GM23338 (cell line): ENCODE results near the gene NSUN3.

ENCODE experiments used
- CREB1 ChIP-seq: fragments of 250-450 bp; sonication (Bioruptor Pico); IDR thresholded peaks from 2 replicates; pipeline ENCODE4 v1.5.0; 2020; ENCODE audit warnings: low read depth, mild to moderate bottlenecking, moderate library complexity
- ETS1 ChIP-seq: IDR thresholded peaks from 2 replicates; pipeline ENCODE4 v1.6.1; 2016; ENCODE audit warnings: antibody characterized with exemption
- EZH2 ChIP-seq: fragments of 200-600 bp; sonication (generic); IDR thresholded peaks from one replicate; pipeline ENCODE4 v1.8.0; 2017; ENCODE audit warnings: antibody characterized with exemption, mild to moderate bottlenecking, low read depth; ENCODE audit not compliant: unreplicated experiment
- EZH2phosphoT487 ChIP-seq: fragments of 200-600 bp; sonication (generic); IDR thresholded peaks from one replicate; pipeline ENCODE4 v1.8.1; 2018; ENCODE audit warnings: antibody characterized with exemption; ENCODE audit not compliant: unreplicated experiment
- JUNB ChIP-seq: IDR thresholded peaks from one replicate; pipeline ENCODE4 v1.6.1; 2016; ENCODE audit warnings: antibody characterized with exemption; ENCODE audit not compliant: unreplicated experiment
- POLR2AphosphoS5 ChIP-seq: IDR thresholded peaks from 2 replicates; pipeline ENCODE4 v1.6.1; 2016; ENCODE audit warnings: antibody characterized with exemption, low read depth
- STAT1 ChIP-seq: IDR thresholded peaks from one replicate; pipeline ENCODE4 v1.6.1; 2016; ENCODE audit warnings: antibody characterized with exemption; ENCODE audit not compliant: unreplicated experiment
- ZNF114 ChIP-seq: fragments of 250-450 bp; sonication (Bioruptor Pico); IDR thresholded peaks from 2 replicates; pipeline ENCODE4 v1.5.0; 2020; ENCODE audit warnings: mild to moderate bottlenecking, moderate library complexity
- ZNF331 ChIP-seq: fragments of 250-450 bp; sonication (Bioruptor Pico); IDR thresholded peaks from 2 replicates; pipeline ENCODE4 v1.5.0; 2020; ENCODE audit warnings: low read depth, mild to moderate bottlenecking, moderate library complexity
- TF ChIP-seq, protein P1 (sequence below), 2 experiments: fragments of 200-600 bp in 1 of 2; sonication (generic) in 1 of 2; conservative IDR thresholded peaks; 2 replicates each; pipeline versions ENCODE4 v1.5.1 to v1.6.1; 2016 to 2017; ENCODE audit warnings: antibody characterized with exemption in 2 of 2, low read depth in 2 of 2, mild to moderate bottlenecking in 2 of 2, moderate library complexity in 1 of 2
- TF ChIP-seq, protein P2 (sequence below): IDR thresholded peaks from one replicate; pipeline ENCODE4 v1.6.1; 2018; ENCODE audit warnings: antibody characterized with exemption; ENCODE audit not compliant: unreplicated experiment
- TF ChIP-seq, protein P3 (sequence below): fragments of 250-450 bp; sonication (Bioruptor Pico); IDR thresholded peaks from 2 replicates; pipeline ENCODE4 v1.5.0; 2020; ENCODE audit warnings: mild to moderate bottlenecking, moderate library complexity

DNA sequence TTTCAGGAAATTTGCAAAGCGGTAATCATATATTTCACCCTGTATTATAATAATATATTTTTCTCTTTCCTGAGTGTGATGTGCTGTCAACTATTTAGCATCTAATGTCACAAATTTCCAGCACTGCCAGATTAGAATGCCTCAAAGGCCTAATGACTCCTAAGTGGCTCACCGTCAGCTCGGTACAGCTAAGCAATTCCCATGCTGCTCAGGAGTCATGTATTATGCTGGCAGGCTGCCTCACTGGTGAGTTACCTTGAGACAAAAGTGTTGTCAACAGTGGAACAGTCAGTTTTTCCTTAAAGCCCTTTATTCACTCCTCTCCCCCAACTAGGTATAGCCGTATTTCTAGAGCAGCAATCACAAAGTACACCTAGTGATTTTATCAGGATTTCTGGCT lies 83.6 kb downstream of the NSUN3 start:
- TF ChIP-seq, protein P1, sequence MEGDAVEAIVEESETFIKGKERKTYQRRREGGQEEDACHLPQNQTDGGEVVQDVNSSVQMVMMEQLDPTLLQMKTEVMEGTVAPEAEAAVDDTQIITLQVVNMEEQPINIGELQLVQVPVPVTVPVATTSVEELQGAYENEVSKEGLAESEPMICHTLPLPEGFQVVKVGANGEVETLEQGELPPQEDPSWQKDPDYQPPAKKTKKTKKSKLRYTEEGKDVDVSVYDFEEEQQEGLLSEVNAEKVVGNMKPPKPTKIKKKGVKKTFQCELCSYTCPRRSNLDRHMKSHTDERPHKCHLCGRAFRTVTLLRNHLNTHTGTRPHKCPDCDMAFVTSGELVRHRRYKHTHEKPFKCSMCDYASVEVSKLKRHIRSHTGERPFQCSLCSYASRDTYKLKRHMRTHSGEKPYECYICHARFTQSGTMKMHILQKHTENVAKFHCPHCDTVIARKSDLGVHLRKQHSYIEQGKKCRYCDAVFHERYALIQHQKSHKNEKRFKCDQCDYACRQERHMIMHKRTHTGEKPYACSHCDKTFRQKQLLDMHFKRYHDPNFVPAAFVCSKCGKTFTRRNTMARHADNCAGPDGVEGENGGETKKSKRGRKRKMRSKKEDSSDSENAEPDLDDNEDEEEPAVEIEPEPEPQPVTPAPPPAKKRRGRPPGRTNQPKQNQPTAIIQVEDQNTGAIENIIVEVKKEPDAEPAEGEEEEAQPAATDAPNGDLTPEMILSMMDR (conservative IDR thresholded peaks at IDR 0.05; ENCODE audit: low read depth in 2 of 2), result no peak
- TF ChIP-seq POLR2AphosphoS5 (no peak), ZNF114 (no peak), EZH2 (no peak), EZH2phosphoT487 (no peak), JUNB (no peak), ETS1 (no peak), CREB1 (CRISPR knock-in tag) (no peak), STAT1 (no peak), ZNF331 (no peak)
- TF ChIP-seq, protein P2, sequence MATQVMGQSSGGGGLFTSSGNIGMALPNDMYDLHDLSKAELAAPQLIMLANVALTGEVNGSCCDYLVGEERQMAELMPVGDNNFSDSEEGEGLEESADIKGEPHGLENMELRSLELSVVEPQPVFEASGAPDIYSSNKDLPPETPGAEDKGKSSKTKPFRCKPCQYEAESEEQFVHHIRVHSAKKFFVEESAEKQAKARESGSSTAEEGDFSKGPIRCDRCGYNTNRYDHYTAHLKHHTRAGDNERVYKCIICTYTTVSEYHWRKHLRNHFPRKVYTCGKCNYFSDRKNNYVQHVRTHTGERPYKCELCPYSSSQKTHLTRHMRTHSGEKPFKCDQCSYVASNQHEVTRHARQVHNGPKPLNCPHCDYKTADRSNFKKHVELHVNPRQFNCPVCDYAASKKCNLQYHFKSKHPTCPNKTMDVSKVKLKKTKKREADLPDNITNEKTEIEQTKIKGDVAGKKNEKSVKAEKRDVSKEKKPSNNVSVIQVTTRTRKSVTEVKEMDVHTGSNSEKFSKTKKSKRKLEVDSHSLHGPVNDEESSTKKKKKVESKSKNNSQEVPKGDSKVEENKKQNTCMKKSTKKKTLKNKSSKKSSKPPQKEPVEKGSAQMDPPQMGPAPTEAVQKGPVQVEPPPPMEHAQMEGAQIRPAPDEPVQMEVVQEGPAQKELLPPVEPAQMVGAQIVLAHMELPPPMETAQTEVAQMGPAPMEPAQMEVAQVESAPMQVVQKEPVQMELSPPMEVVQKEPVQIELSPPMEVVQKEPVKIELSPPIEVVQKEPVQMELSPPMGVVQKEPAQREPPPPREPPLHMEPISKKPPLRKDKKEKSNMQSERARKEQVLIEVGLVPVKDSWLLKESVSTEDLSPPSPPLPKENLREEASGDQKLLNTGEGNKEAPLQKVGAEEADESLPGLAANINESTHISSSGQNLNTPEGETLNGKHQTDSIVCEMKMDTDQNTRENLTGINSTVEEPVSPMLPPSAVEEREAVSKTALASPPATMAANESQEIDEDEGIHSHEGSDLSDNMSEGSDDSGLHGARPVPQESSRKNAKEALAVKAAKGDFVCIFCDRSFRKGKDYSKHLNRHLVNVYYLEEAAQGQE, result no peak
- TF ChIP-seq, protein P3, sequence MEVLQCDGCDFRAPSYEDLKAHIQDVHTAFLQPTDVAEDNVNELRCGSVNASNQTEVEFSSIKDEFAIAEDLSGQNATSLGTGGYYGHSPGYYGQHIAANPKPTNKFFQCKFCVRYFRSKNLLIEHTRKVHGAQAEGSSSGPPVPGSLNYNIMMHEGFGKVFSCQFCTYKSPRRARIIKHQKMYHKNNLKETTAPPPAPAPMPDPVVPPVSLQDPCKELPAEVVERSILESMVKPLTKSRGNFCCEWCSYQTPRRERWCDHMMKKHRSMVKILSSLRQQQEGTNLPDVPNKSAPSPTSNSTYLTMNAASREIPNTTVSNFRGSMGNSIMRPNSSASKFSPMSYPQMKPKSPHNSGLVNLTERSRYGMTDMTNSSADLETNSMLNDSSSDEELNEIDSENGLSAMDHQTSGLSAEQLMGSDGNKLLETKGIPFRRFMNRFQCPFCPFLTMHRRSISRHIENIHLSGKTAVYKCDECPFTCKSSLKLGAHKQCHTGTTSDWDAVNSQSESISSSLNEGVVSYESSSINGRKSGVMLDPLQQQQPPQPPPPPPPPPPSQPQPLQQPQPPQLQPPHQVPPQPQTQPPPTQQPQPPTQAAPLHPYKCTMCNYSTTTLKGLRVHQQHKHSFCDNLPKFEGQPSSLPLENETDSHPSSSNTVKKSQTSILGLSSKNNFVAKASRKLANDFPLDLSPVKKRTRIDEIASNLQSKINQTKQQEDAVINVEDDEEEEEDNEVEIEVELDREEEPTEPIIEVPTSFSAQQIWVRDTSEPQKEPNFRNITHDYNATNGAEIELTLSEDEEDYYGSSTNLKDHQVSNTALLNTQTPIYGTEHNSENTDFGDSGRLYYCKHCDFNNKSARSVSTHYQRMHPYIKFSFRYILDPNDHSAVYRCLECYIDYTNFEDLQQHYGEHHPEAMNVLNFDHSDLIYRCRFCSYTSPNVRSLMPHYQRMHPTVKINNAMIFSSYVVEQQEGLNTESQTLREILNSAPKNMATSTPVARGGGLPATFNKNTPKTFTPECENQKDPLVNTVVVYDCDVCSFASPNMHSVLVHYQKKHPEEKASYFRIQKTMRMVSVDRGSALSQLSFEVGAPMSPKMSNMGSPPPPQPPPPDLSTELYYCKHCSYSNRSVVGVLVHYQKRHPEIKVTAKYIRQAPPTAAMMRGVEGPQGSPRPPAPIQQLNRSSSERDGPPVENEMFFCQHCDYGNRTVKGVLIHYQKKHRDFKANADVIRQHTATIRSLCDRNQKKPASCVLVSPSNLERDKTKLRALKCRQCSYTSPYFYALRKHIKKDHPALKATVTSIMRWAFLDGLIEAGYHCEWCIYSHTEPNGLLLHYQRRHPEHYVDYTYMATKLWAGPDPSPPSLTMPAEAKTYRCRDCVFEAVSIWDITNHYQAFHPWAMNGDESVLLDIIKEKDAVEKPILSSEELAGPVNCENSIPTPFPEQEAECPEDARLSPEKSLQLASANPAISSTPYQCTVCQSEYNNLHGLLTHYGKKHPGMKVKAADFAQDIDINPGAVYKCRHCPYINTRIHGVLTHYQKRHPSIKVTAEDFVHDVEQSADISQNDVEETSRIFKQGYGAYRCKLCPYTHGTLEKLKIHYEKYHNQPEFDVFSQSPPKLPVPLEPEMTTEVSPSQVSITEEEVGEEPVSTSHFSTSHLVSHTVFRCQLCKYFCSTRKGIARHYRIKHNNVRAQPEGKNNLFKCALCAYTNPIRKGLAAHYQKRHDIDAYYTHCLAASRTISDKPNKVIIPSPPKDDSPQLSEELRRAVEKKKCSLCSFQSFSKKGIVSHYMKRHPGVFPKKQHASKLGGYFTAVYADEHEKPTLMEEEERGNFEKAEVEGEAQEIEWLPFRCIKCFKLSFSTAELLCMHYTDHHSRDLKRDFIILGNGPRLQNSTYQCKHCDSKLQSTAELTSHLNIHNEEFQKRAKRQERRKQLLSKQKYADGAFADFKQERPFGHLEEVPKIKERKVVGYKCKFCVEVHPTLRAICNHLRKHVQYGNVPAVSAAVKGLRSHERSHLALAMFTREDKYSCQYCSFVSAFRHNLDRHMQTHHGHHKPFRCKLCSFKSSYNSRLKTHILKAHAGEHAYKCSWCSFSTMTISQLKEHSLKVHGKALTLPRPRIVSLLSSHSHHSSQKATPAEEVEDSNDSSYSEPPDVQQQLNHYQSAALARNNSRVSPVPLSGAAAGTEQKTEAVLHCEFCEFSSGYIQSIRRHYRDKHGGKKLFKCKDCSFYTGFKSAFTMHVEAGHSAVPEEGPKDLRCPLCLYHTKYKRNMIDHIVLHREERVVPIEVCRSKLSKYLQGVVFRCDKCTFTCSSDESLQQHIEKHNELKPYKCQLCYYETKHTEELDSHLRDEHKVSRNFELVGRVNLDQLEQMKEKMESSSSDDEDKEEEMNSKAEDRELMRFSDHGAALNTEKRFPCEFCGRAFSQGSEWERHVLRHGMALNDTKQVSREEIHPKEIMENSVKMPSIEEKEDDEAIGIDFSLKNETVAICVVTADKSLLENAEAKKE (CRISPR knock-in tag), result no peak
